OCI-M2 (cell line): ENCODE measurements around the gene CUL4A.
"Not testable (repeated sequence)": the region's sequence is repeated elsewhere in the genome, so short reads cannot be mapped to it uniquely, and the experiment has no call there.

Experiments used
- DNase-seq: peaks from one replicate; lab custom pipeline; 2025; ENCODE audit not compliant: unreplicated experiment; lab: John Stamatoyannopoulos, UW

Gene CUL4A

DNA sequence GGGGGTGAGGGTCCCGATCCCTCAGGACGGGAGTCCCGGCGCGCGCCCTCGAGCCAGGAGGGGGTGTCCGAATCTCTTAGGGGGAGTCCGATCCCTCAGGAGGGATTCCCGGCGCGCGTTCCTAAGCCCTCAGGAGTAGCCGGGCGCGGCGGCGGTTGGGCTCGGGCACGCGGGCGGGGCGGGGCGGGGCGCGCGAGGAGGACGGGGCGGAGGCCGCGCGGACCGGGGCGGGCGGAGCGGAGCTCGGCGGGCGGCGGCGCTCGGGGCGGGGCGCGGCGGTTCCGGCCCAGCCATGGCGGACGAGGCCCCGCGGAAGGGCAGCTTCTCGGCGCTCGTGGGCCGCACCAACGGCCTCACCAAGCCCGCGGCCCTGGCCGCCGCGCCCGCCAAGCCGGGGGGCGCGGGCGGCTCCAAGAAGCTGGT lies at the start of gene CUL4A:
Gene CUL4A (plus strand): TSS at position 278 of the 423 bp plus-strand sequence. CDS start 15 bp downstream, at position 293.
- no peak for DNase-seq

DNA sequence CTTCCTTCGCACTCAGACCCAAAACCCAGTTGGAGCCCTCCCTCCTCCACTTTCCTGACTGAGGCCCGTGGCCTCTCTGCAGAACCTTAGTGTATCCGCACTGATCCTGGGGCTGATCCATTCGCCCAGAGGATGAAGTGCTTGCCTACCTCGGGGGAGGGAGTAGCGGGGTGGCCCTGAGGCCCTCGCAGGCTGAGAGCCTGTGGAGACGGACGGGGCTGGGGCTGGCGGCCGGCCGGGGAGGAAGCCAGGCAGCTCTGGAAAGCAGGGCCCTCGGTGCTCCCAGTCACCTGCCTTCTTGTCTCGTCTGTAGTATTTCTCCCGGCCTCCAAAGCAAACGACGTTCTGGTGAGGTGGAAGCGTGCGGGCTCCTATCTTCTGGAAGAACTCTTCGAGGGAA lies 49.7 kb upstream of the CUL4A start:
- no peak for DNase-seq

DNA sequence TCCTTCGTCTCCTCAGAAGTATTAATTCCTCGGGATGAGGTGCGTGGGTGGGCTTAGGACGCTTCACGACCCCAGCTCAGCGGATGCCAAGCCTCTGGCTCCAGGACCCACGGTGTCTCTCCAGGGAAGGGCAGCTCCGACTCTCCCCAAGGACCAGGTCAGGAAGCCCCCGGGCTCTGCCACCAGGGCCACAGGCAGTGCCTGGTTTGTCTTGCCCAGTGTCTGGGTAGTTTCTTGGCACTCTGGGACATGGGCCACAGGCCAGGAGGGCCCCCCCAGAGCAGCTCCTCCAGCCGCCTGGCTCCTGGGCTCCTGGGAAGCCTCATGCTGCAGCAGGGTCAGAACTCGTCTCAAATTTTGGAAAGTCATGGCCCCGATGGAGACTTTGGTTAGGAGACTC lies 48.4 kb upstream of the CUL4A start:
- DNase-seq: no peak

DNA sequence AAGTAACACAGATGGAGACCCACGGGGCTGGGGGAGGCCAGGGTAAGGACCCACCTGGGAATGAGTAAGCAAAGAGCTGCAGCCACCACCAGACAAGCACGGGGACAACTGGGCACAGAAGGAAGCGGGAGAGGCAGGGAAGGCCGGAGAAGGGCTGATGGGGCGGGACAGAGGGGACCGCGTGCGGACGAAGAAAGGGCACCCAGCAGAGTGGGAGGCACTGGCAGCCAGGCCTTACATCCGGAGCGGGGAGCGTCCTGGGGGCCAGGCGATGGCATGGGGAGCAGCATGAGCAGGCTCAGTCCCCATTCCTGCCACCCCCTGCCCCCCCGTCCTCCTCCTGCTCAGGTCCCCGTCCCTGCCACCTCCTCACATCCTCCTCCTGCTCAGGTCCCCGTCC lies 48.0 kb upstream of the CUL4A start:
- no peak for DNase-seq

DNA sequence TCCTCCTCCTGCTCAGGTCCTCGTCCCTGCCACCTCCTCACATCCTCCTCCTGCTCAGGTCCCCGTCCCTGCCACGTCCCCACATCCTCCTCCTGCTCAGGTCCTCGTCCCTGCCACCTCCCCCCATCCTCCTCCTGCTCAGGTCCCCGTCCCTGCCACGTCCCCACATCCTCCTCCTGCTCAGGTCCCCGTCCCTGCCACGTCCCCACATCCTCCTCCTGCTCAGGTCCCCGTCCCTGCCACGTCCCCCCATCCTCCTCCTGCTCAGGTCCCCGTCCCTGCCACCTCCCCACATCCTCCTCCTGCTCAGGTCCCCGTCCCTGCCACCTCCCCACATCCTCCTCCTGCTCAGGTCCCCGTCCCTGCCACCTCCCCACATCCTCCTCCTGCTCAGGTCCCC lies 47.4 kb upstream of the CUL4A start:
- DNase-seq: not testable (repeated sequence)

DNA sequence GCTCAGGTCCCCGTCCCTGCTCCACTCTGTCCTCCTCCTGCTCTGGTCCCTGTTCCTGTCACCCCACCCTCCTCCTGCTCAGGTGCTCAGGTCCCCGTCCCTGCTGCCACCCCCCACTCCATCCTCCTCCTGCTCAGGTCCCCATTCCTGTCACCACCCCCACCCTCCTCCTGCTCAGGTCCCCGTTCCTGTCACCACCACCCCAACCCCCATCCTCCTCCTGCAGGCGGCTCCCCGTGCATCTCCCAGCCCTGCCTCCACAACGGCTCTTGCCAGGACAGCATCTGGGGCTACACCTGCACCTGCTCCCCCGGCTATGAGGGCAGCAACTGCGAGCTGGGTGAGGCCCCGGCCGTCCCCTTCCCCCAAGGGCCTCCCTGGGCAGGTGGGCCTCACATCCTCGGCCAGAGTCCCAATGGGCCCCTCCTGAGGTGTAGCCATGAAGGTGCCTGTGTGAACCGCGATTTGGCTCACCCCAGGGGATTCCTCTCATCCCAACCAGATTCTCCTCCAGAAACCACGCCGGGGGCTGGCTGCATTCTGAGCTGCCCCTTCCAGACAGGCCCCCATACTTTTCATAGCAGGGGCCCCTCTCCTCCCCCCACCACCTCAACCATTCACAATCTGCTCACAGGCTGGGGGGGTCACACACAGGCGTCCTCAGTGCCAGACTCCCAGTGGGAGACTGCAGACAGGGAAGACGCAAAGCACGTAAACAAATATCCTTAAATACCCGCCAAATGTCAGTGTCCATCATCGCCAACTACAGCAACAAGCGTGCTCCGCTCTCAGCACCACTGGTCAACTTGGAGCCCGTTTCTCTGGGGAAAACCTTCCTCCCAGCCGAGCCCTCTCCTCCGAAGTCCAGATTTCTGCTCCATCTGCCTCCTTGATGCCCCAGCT lies 46.4 kb upstream of the CUL4A start:
- DNase-seq: no peak

DNA sequence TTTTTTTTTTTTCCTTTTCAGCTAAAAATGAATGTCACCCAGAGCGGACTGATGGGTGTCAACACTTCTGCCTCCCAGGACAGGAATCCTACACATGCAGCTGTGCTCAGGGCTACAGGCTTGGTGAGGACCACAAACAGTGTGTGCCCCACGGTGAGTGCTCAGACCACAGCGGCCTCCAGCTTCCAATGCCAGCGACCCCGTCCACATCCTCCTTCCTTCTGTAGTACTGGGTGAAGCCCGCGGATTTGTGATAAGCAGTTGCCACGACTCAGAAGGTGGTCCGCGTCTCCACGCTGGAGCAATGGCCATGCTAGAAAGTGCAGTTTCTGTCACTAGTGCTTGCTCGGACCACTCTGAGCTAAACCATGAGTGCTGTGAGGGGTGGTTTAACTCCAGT lies 44.9 kb upstream of the CUL4A start:
- no peak for DNase-seq

DNA sequence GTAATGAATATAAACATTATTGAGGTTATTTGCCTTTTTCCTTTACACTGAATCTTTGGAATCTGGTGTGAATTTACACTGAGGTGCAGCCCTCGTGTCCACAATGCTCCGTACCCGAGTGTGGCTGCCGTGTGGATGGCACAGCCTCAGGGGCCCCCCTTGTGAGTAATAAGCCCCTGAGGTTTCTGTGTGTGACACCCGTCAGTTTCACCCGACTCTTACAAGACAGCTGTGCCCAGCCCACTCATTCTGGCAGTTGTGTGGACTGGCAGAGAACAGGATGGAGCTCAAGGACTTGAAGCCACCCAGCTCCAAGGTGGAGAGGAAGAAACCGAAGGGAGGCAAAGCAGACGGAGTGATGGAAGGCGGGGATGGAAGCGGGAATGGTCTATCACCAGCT lies 43.1 kb upstream of the CUL4A start:
- no peak for DNase-seq

DNA sequence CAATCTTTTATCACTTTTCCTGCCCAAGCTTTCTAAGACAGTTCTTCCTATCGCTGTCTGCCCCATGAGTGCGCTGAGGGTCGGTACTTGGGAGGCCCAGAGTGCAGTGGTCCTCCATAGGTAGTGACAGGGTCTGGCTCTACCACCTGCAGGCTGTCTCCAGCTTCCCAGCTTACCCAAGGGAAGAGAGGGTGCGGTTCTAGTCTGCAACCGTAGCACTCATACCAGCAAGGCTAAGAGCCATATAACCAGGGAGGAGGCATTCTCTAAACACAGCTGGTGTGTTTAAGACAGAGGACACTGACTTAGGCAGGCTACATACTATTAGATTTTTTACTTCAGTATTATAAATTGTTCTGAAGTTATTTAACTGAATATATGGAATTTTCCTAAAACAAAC lies 42.7 kb upstream of the CUL4A start:
- no peak for DNase-seq

DNA sequence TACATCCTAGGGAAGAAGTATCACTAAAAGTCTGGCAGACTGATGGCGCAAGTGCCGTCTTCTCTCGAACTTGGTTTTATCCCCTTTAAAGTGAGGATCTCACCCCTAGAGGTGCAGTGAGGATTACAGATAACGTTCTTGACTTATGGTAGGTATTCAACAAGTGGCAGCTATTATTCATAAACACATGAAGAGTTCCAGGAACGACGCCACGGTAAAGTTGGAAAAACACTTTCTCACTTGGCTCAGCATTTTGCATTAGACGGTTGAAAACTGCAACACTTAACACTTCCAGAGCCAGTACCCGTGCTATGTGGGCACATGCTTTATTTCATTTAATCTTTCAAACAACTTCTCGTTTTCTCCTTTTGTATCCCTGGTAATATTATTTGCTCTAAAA lies 42.3 kb upstream of the CUL4A start:
- no peak for DNase-seq

DNA sequence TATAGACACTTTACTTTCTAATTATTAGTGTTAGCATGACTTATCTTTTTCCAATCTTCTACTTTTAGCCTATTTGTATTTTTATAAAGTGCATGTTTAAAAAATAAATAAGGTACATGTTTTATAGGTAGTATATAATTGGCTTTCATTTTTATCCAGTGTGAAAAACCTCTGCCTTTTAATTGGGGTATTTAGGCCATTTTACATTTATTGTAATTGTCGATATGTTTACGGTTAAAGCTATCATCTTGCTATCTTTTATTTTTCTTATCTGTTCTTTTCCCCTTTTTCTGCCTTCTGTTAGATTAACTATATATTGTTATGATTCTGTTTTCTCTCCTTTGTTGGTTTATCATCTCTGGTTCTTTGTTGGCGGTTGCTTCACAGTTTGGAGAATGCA lies 41.8 kb upstream of the CUL4A start:
- no peak for DNase-seq

DNA sequence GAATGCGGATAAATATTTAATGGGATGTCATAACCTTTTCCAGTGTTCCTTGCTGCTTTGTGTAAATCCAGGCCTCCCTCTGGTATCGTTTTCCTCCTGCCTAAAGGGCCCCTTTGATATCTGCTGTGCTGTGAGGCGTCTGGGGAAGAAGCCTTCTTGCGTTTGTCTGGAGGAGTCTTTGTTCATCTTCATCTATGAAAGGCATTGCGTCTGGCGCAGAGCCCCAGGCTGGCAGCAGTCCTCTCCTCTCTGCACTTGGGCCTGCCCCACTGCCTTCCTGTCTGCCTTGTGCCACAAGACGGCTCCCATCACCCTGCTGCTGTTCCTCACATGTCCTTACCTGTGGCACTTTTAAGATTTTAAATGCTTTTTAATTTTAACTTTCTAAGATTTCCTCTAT lies 41.2 kb upstream of the CUL4A start:
- DNase-seq: no peak

DNA sequence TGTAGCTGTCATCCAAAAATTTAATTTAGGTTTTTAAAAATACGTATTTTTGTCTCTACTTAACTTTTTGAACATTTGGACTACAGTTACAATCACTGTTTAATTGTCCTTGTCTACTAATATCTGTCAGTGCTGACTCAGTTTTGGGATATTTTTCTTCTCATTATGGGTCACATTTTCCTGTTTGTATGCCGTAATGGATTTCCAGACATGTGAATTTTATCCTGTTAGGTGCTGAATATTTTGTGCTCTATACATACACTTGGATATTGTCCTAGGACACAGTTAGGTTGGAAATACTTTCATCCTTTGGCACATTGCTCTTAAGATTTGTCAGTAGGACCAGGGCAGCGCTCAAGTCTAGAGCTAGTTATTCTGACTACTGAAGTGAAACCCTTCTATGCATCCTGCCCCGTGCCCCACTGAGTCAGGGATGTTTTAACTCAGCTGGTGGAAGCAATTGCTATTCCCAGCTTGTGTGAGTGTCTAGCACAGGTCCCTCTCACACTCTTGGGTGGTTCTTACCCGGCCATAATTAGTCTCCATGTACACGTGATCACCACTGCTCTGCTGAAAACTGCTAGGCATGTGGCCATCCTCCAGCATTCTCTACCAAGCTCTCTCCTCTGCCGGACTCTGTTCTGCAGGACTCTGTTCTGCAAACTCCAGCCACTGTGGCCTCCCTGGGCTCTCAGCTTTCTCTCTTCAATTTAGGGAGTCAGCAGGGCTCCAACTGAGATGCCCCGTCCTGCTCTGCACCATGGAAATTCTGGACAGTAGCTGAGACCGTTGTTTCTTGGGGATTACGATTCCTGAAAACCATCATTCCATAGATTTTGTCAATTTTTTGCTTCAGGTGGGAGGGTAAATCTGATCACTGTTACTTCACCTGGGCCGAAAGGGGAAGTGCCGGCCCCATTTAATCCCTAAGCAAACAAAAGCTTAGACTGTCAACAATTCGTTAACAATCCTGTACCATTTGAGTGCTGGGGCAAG lies 39.8 kb upstream of the CUL4A start:
- DNase-seq: no peak

DNA sequence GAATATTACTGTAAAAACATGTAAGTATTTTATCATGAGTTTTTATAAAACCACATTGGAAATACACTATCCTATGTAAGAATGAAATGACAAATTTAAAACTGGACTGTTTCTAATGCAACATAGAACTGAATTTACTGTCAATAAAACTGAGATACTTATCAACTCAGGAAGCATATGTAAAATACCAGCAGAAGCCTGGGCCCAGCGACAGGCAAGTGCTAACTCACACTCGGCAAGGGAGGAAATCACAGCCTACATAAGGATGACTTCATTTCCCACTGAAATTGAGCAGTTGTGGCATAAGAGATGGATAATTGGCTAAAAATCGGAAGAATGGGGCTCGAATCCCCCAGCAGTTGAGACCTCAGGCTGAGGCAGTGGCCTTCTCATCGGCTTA lies 38.9 kb upstream of the CUL4A start:
- DNase-seq: no peak

DNA sequence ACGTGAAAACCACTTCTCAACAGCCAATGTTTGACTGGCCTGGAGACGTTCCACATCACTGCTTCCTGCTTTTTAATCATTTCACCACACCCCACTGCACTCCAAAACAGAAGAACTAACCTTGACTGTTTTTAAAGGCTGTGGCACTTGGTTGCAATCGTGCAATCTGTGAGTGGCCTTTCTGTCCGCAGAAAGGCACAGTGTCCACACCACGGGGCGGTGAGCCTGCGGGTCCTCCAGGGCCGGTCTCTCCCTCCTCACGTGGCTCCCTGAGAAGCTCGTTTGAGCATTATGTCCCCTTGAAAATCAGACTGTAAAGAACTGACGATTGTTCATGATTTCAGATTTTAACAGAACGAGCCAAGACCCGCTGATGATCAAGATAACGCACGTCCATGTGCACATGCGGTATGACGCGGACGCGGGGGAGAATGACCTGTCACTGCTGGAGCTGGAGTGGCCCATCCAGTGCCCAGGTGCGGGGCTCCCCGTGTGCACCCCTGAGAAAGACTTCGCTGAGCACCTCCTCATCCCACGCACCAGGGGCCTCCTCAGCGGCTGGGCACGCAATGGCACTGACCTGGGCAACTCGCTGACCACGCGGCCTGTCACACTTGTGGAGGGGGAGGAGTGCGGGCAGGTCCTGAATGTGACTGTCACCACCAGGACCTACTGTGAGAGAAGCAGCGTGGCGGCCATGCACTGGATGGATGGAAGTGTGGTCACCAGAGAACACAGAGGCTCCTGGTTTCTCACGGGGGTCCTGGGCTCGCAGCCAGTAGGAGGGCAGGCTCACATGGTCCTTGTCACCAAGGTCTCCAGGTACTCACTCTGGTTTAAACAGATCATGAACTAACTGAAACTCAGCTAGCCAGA lies 37.9 kb upstream of the CUL4A start:
- no peak for DNase-seq

DNA sequence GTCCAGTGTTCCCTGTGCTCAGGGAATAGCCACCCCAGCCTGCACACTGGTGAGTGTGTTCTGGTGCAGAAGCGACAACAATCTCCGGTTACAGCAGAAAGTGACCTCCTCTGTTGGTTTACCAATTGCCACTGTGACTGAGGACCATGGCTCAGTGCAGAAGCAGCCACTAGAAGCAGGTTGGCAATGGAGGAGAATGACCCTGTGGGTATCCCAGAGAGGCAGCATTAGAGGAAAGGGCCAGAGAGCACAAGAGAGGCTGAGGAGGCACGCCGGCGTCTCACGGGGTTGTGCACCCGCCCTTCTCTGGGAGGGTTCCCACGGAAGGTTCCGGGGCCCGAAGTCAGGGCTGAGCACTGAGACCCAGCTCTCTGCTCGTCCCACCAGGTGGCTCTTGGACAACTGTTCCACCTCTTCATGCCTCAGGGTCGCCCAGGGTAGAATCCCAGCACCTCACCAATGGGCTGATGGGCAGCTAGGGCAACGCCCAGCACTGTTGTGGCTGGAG lies 36.9 kb upstream of the CUL4A start:
- DNase-seq: no peak

DNA sequence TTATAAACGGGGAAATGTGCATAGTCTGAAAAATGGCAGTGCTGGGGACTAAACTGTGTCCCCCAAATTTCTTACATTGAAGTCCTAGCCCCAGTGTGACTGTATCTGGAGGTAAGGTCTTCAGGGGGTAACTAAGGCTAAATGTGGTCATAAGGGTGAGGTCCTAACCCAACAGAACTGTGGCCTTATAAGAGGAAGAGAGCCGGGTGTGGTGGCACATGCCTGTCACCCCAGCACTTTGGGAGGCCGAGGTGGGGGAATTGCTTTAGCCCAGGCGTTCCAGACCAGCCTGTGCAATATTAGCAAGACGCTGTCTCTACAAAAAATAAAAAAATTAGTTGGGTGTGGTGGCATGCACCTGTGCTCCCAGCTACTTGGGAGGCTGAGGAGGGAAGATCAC lies 33.1 kb upstream of the CUL4A start:
- no peak for DNase-seq

DNA sequence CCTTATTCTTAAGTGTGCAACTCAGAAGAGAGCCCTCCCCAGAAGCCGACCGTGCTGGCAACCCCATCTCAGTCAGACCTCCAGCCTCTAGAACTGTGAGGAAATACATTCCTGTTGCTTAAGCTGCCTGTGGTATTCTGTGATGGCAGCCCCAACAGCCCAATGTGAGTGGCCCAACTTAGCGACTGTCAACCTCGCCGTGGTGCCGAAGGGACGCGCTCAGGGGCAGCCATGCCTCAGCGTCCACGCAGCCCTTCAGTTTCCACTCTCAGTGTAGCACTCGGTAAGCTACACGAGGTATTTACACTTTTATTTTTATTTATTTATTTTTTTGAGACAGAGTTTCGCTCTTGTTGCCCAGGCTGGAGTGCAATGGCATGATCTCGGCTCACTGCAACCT lies 32.6 kb upstream of the CUL4A start:
- no peak for DNase-seq

DNA sequence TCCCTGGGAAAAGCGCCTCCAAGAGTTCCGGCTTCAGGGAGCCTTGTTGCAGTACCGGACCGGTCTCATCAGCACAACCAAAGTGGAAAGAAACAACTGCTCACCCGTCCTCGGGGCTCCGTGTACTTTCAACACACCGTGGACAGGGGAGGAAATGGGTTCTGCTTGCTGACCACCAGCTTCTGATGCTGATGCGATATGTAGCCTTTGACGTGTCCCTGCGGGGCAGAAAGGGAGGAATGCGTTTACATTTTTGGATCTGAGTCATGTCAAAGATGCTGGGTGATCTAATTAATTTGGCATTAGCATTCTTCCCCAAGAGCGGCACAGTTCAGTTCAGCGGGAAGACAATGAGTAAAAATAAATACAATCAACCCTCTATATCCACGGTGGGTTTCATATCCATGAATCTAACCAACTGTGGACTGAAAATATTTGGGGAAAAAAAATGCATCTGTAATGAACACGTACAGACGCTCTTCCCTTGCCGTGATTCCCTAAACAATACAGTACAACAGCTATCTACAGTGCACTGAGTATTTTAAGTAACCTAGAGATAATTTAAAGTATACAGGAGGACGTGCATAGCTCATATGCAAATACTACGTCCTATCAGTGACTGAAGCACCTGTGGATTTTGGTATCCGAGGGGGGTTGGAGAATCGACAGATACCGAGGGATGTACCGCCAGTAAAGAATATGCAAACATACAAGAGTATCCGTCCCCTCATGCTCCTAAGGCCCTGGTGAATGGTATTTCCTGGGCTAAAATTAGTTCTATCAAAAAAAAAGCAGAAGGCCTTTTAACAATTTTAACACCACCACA lies 31.1 kb upstream of the CUL4A start:
- no peak for DNase-seq

DNA sequence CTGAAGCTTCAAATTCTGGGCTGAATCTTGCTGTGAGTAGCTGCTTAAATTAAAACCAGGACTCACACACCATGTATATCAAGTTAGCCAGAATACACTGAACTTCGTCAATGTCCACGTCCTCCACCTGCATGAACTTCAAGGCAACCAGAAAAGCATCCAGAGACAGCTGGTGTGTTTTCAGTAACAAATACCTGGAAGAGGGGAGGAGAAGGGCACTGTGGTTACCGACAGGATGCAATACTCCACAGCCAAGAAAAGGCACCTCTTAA lies 30.6 kb upstream of the CUL4A start:
- DNase-seq: no peak
